ENCODE data around the gene LARP7. TPM values are rescaled to one million over a fixed set of nuclear protein-coding genes. Genes with fewer than 3 reads are reported as not detected.

The LARP7 gene
- total and polyA plus RNA-seq, 9 donors, result 44.7 to 65.5 (median 56.3) TPM

Other genes with a start within 250 kb of the LARP7 start
- gene NEUROG2, start 121.0 kb upstream of the LARP7 start, total RNA-seq, result not detected
- gene NEUROG2, start 121.0 kb upstream of the LARP7 start, polyA plus RNA-seq (ENCODE audit: insufficient read depth in 1 of 8, insufficient read length in 8 of 8, low replicate concordance in 1 of 8), result not detected
- 13.8 TPM for gene ZGRF1, start 234 bp upstream of the LARP7 start, total RNA-seq
- gene ZGRF1, start 234 bp upstream of the LARP7 start, polyA plus RNA-seq (ENCODE audit: insufficient read depth in 1 of 8, insufficient read length in 8 of 8, low replicate concordance in 1 of 8), result 10 to 100 TPM in 3 of 8 donors, 1 to 10 TPM in 5; 6.2 to 11.5 (median 8.7) TPM

Measured in muscle of leg (tissue), 9 donors.